Naive B cell (primary cell): ENCODE results near the gene CELF5. TPM values are rescaled to one million over a fixed set of nuclear protein-coding genes. Genes with fewer than 3 reads are reported as not detected.
A peak's percentile ranks its signal among the peaks of the same experiment; 100 is the strongest.
"Not testable (repeated sequence)": the region's sequence is repeated elsewhere in the genome, so short reads cannot be mapped to it uniquely, and the experiment has no call there.

ENCODE experiments used
- ATAC-seq, 2 donors: fragments of 150-1000 bp; cut with Tn5 transposase; 2 replicates each; pipeline ENCODE4 v1.10.0; 2021; ENCODE audit warnings: low read depth in 2 of 2, mild to moderate bottlenecking in 2 of 2, moderate library complexity in 2 of 2
- DNase-seq: peaks from one replicate; pipeline ENCODE4 v3.0.0; 2022
- H3K27ac Mint-ChIP-seq, 6 donors: one replicate each; pipeline ENCODE4 v1.8.0; 2020 to 2022; ENCODE audit warnings: mild to moderate bottlenecking in 6 of 6, mixed read lengths in 6 of 6, moderate library complexity in 5 of 6, inconsistent platforms in 2 of 6
- H3K27me3 Mint-ChIP-seq, 3 donors: one replicate each; pipeline ENCODE4 v1.8.0; 2021 to 2022; ENCODE audit warnings: mixed read lengths in 3 of 3, mild to moderate bottlenecking in 1 of 3
- H3K36me3 Mint-ChIP-seq, 2 donors: one replicate each; pipeline ENCODE4 v1.8.0; 2020 to 2022; ENCODE audit warnings: mixed read lengths in 2 of 2, inconsistent platforms in 1 of 2, mild to moderate bottlenecking in 1 of 2
- H3K4me1 Mint-ChIP-seq, 3 donors: one replicate each; pipeline ENCODE4 v1.8.0; 2020 to 2022; ENCODE audit warnings: mixed read lengths in 3 of 3, inconsistent platforms in 1 of 3, mild to moderate bottlenecking in 1 of 3, moderate library complexity in 1 of 3
- H3K4me3 Mint-ChIP-seq, 8 donors: one replicate each; pipeline ENCODE4 v1.8.0; 2020 to 2022; ENCODE audit warnings: mild to moderate bottlenecking in 8 of 8, mixed read lengths in 8 of 8, moderate library complexity in 8 of 8, inconsistent platforms in 2 of 8
- H3K9me3 Mint-ChIP-seq, 7 donors: one replicate each; pipeline ENCODE4 v1.8.0; 2020 to 2022; ENCODE audit warnings: mixed read lengths in 7 of 7, mild to moderate bottlenecking in 5 of 7, inconsistent platforms in 2 of 7, moderate library complexity in 1 of 7
- polyA plus RNA-seq, 6 donors: library from polyadenylated mRNA; unstranded; fragments of 300-500 nt; fragmentation: Illumina TruSeq; gene quantifications; one replicate each; pipeline ENCODE4 v1.2.3, GENCODE V29; 2021; ENCODE audit warnings: low read depth in 6 of 6

The CELF5 gene
- polyA plus RNA-seq, 6 donors from 2014 or later: not detected

- Mint-ChIP-seq H3K9me3 (peaks cover 0 to 4% (median 0%) of the 10 kb centered on the region in 7 donors), H3K4me3 (no peak overlapping the region), H3K27ac (peak overlapping the region in 1 of 6 donors; percentile 25)
Measured at GRCh38 chr19:3229888-3230496, 5.5 kb downstream of the CELF5 start.

GRCh38 chr19:3231288-3231687 lies 6.8 kb downstream of the CELF5 start:
- no peak overlapping the region for H3K27ac Mint-ChIP-seq
- DNase-seq (no peak), ATAC-seq (no peak)
- H3K4me1 Mint-ChIP-seq: peaks cover 0 to 9% (median 7%) of the 10 kb centered on the region in 3 donors
- no peak overlapping the region for H3K4me3 Mint-ChIP-seq
- peaks cover 0 to 5% (median 0%) of the 10 kb centered on the region in 7 donors for H3K9me3 Mint-ChIP-seq
- H3K27me3 Mint-ChIP-seq: peaks cover 18 to 52% (median 50%) of the 10 kb centered on the region in 3 donors
- H3K36me3 Mint-ChIP-seq: peaks cover 0 to 15% of the 10 kb centered on the region in 2 donors

More at GRCh38 chr19:3229888-3230496, 5.5 kb downstream of the CELF5 start:
- peaks cover 0 to 8% (median 7%) of the 10 kb centered on the region in 3 donors for H3K4me1 Mint-ChIP-seq
- DNase-seq (no peak), ATAC-seq (no peak)
- peaks cover 0 to 11% of the 10 kb centered on the region in 2 donors for H3K36me3 Mint-ChIP-seq
- peaks cover 15 to 49% (median 37%) of the 10 kb centered on the region in 3 donors for H3K27me3 Mint-ChIP-seq

- ATAC-seq (no peak), DNase-seq (no peak)
- Mint-ChIP-seq H3K27me3 (peaks cover 11 to 39% (median 37%) of the 10 kb centered on the region in 3 donors), H3K4me1 (peaks cover 0 to 5% (median 2%) of the 10 kb centered on the region in 3 donors), H3K9me3 (peaks cover 0 to 5% (median 0%) of the 10 kb centered on the region in 7 donors), H3K4me3 (no peak overlapping the region), H3K27ac (peak overlapping the region in 1 of 6 donors; percentile 24), H3K36me3 (peaks cover 0 to 9% of the 10 kb centered on the region in 2 donors)
Measured at GRCh38 chr19:3233116-3233515, 8.7 kb downstream of the CELF5 start.

GRCh38 chr19:3233831-3234230 lies 9.4 kb downstream of the CELF5 start:
- Mint-ChIP-seq H3K27me3 (peaks cover 11 to 36% (median 34%) of the 10 kb centered on the region in 3 donors), H3K36me3 (peaks cover 0 to 7% of the 10 kb centered on the region in 2 donors), H3K27ac (no peak overlapping the region), H3K9me3 (peaks cover 0 to 5% (median 3%) of the 10 kb centered on the region in 7 donors), H3K4me1 (peaks cover 0 to 4% (median 0%) of the 10 kb centered on the region in 3 donors), H3K4me3 (no peak overlapping the region)
- no peak for DNase-seq
- ATAC-seq: no peak

- H3K9me3 Mint-ChIP-seq: peaks cover 0 to 5% (median 3%) of the 10 kb centered on the region in 7 donors
- peaks cover 11 to 40% (median 39%) of the 10 kb centered on the region in 3 donors for H3K27me3 Mint-ChIP-seq
- no peak for ATAC-seq
- peak overlapping the region in 1 of 6 donors; percentile 18 for H3K27ac Mint-ChIP-seq
- peaks cover 0 to 4% (median 0%) of the 10 kb centered on the region in 3 donors for H3K4me1 Mint-ChIP-seq
- H3K36me3 Mint-ChIP-seq: peaks cover 0 to 7% of the 10 kb centered on the region in 2 donors
- no peak for DNase-seq
- no peak overlapping the region for H3K4me3 Mint-ChIP-seq
Measured at GRCh38 chr19:3234800-3235199, 10.3 kb downstream of the CELF5 start.

- not testable (repeated sequence) for H3K36me3 Mint-ChIP-seq
Measured at GRCh38 chr19:3235604-3236003, 11.1 kb downstream of the CELF5 start.

GRCh38 chr19:3236272-3236671 lies 11.8 kb downstream of the CELF5 start:
- Mint-ChIP-seq H3K4me3 (no peak overlapping the region), H3K9me3 (peaks cover 0 to 5% (median 3%) of the 10 kb centered on the region in 7 donors), H3K4me1 (peaks cover 0 to 4% (median 0%) of the 10 kb centered on the region in 3 donors), H3K27me3 (peaks cover 11 to 45% (median 44%) of the 10 kb centered on the region in 3 donors), H3K27ac (no peak overlapping the region), H3K36me3 (peaks cover 0 to 7% of the 10 kb centered on the region in 2 donors)
- ATAC-seq (no peak), DNase-seq (no peak)

More at GRCh38 chr19:3235604-3236003, 11.1 kb downstream of the CELF5 start:
- H3K27me3 Mint-ChIP-seq: peaks cover 11 to 45% (median 44%) of the 10 kb centered on the region in 3 donors
- H3K27ac Mint-ChIP-seq, H3K4me3 Mint-ChIP-seq, DNase-seq, H3K4me1 Mint-ChIP-seq, ATAC-seq, H3K9me3 Mint-ChIP-seq: not testable (repeated sequence)

DNA sequence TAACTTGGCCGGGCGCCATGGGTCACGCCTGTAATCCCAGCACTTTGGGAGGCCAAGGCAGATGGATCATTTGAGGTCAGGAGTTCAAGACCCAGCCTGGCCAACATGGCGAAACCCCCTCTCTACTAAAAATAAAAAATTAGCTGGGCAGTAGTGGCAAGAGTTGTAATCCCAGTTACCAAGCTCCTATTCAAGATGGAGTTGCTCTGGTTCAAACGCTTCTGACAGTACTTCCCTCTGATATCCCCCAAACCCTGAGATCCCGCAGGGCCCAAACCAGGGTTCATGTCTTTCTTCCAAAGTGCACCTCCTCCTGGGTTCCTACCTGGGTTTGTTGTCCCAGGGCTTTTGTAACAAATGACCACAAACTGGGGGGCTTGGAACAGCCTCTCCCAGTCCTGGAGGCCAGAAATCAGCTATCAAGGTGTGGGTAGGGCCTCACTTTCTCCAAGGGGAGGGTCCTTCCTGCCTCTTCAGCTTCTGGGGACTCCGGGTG lies 13.7 kb downstream of the CELF5 start:
- Mint-ChIP-seq H3K36me3 (peaks cover 0 to 7% of the 10 kb centered on the region in 2 donors), H3K4me3 (no peak overlapping the region), H3K9me3 (peaks cover 0 to 5% (median 2%) of the 10 kb centered on the region in 7 donors), H3K27ac (no peak overlapping the region), H3K27me3 (peaks cover 9 to 47% (median 41%) of the 10 kb centered on the region in 3 donors), H3K4me1 (peaks cover 0 to 4% (median 0%) of the 10 kb centered on the region in 3 donors)
- no peak for ATAC-seq
- DNase-seq: no peak

- Mint-ChIP-seq H3K27me3 (peaks cover 5 to 35% (median 29%) of the 10 kb centered on the region in 3 donors), H3K4me1 (peaks cover 0 to 4% (median 0%) of the 10 kb centered on the region in 3 donors), H3K27ac (no peak overlapping the region), H3K4me3 (no peak overlapping the region), H3K9me3 (peaks cover 0 to 5% (median 2%) of the 10 kb centered on the region in 7 donors), H3K36me3 (peaks cover 0 to 7% of the 10 kb centered on the region in 2 donors)
- DNase-seq (no peak), ATAC-seq (no peak)
Measured at GRCh38 chr19:3239367-3239766, 14.9 kb downstream of the CELF5 start.

DNA sequence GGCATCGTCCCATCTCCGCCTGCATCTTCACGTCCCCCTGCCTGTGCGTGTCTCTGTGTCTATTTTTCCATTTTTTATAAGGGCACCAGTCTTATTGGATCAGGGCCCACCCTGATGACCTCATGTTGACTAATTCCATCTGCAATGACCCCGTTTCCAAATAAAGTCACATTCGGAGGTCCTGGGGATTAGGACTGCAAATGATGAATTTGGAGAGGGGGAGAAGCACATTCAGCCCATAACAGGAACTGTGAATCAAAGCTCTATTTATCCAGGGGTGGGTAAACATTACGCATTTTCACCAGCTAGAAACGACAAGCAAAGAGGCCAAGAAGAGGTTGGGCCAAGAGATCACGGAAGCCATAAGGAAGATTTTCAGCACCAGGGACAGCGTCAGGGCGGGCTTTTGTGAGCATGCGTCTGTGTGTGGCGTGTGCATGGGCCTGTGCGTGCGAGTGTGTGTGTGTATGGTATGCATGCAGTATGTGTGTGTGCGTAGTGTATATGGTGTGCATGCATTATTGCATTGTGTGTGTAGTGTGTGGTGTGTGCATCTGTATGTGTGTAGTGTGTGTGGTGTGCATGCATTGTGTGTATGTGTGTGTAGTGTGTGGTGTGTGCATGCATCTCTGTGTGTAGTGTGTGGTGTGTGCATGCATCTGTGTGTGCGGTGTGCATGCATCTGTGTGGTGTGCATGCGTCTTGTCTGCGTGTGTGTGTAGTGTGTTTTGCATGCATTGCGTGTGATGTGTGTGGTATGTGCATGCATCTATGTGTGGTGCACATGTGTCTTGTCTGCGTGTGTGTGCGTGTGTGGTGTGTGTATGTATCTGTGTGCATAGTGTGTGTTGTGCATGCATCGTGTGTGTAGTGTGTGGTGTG lies 19.6 kb downstream of the CELF5 start:
- ATAC-seq (no peak), DNase-seq (no peak)
- Mint-ChIP-seq H3K27ac (no peak overlapping the region), H3K27me3 (peaks cover 9 to 24% (median 10%) of the 10 kb centered on the region in 3 donors), H3K4me1 (no peaks in the 10 kb centered on the region), H3K9me3 (peaks cover 0 to 4% (median 1%) of the 10 kb centered on the region in 7 donors), H3K36me3 (no peaks in the 10 kb centered on the region), H3K4me3 (no peak overlapping the region)

DNA sequence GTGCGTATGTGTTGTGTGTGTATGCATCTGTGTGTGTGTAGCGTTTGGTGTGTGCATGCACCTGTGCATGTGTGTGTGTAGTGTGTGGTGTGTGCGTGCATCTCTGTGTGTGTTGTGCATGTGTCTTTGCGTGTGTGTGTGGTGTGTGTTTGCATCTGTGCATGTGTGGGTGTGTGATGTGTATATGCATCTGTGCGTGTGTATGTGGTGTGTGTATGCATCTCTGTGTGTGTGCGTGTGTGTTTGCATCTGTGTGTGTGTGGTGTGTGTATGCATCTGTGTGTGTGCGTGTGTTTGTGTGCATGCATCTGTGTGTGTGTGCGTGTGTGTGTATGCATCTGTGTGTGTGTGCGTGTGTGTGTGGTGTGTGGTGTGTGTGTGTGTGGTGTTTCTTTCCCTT lies 20.6 kb downstream of the CELF5 start:
- Mint-ChIP-seq H3K27me3 (peaks cover 10 to 26% (median 10%) of the 10 kb centered on the region in 3 donors), H3K4me1 (no peaks in the 10 kb centered on the region), H3K27ac (no peak overlapping the region), H3K4me3 (no peak overlapping the region), H3K9me3 (peaks cover 0 to 6% (median 2%) of the 10 kb centered on the region in 7 donors), H3K36me3 (no peaks in the 10 kb centered on the region)
- DNase-seq (no peak), ATAC-seq (no peak)

GRCh38 chr19:3248728-3249326 lies 24.4 kb downstream of the CELF5 start:
- Mint-ChIP-seq H3K9me3 (peaks cover 0 to 18% (median 7%) of the 10 kb centered on the region in 7 donors), H3K27ac (no peak overlapping the region), H3K36me3 (peaks cover 0 to under 1% of the 10 kb centered on the region in 2 donors), H3K4me3 (no peak overlapping the region), H3K27me3 (peaks cover 10 to 38% (median 22%) of the 10 kb centered on the region in 3 donors), H3K4me1 (no peaks in the 10 kb centered on the region)
- no peak for DNase-seq
- ATAC-seq: no peak

- H3K36me3 Mint-ChIP-seq: peaks cover 0 to 6% of the 10 kb centered on the region in 2 donors
- H3K4me3 Mint-ChIP-seq: no peak overlapping the region
- no peaks in the 10 kb centered on the region for H3K4me1 Mint-ChIP-seq
- DNase-seq: no peak
- H3K27me3 Mint-ChIP-seq: peaks cover 16 to 44% (median 28%) of the 10 kb centered on the region in 3 donors
- peaks cover 4 to 18% (median 10%) of the 10 kb centered on the region in 7 donors for H3K9me3 Mint-ChIP-seq
- peak overlapping the region in 2 of 6 donors; percentile 16 to 83 for H3K27ac Mint-ChIP-seq
- no peak for ATAC-seq
Measured at GRCh38 chr19:3249408-3249807, 24.9 kb downstream of the CELF5 start.
